Subcutaneous adipose tissue (tissue), 4 donors: ENCODE data around the gene BHLHE23. TPM values are rescaled to one million over a fixed set of nuclear protein-coding genes. Genes with fewer than 3 reads are reported as not detected.

Experiments
- total RNA-seq, 4 donors: library from RNA; depleted of rRNA; stranded (reverse); fragments of >200 nt; gene quantifications; one replicate each; pipeline ENCODE4 v1.1.0, GENCODE V29; 2016
- TF ChIP-seq, protein P1 (sequence below): fragments of 450-650 bp; IDR thresholded peaks from one replicate; pipeline ENCODE4 v1.5.1; 2016; ENCODE audit warnings: low read depth, mild to moderate bottlenecking, control low read depth, antibody characterized with exemption, moderate library complexity

BHLHE23 gene
- total RNA-seq, 4 donors from 2014 or later = not detected

DNA sequence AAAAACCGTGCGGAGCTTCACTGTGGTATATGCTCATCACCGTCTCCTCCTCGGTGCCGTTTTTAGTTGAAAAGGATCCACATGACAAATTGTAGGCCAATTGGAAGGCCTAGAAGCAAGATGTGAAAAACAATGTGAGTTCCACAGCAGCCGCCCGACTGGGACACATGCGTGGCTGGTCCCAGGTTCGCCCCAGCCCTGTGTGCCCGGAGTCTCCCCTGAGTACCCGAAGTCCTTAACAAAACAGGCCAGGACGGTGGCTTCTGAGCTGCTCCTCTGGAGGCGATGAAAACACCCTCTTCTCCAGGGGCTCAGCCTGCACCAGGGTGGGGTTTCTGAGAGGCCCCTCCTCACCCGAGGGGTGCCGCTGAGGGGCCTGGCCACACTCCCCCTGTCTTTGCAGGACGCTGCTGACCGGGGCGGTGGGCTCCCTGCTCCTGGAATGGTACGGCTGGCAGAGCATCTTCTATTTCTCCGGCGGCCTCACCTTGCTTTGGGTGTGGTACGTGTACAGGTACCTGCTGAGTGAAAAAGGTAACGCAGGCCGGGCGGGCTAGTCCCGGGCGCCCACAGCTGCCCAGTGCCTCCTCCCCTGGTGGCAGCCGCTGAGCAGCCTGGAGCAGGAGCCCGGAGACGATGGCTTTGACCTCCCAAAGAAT, 44.4 kb downstream of the BHLHE23 start:
- TF ChIP-seq, protein P1, sequence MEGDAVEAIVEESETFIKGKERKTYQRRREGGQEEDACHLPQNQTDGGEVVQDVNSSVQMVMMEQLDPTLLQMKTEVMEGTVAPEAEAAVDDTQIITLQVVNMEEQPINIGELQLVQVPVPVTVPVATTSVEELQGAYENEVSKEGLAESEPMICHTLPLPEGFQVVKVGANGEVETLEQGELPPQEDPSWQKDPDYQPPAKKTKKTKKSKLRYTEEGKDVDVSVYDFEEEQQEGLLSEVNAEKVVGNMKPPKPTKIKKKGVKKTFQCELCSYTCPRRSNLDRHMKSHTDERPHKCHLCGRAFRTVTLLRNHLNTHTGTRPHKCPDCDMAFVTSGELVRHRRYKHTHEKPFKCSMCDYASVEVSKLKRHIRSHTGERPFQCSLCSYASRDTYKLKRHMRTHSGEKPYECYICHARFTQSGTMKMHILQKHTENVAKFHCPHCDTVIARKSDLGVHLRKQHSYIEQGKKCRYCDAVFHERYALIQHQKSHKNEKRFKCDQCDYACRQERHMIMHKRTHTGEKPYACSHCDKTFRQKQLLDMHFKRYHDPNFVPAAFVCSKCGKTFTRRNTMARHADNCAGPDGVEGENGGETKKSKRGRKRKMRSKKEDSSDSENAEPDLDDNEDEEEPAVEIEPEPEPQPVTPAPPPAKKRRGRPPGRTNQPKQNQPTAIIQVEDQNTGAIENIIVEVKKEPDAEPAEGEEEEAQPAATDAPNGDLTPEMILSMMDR = no peak

DNA sequence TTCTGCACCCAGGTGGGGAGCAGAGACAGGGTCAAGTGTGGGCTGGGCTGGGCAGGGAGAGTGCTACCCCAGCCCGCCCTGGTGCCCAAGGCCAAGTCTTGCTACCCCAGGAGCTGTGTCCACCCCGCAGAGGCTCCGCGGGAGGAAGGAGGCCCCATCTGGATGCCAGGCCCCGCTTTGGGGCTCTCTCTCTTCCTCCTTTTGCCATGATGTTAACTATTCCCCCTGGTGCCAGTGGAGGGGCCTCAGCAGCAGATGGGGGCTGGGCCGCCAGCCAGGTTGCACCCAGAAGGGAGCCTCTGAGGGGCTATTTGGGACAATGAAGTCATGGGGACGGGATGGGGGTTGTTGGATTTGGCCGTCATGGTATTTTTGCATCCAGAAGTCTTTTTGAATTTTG, 45.0 kb downstream of the BHLHE23 start:
- TF ChIP-seq, protein P1 = no peak

DNA sequence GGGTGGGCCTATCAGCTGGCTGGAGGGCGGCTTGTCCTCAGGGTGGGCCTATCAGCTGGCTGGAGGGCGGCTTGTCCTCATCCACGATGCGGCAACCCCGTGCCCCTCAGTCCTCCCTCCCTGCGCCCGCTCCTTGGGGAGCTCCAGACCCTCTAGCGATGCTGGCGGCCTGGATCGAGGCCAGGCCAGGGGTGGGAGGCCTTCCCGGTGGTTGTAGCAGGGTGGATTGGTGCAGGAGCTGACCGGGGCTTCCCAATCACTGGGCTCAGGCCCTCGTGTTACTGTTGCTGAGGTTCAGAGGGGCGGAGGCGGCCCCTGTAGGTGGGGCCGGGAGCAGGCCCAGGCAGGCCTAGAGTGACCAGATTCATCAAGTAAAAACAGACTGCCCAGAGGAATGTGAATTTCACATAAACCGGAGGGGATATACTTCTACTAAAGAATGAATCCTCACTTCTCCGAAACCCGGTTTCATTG, 45.4 kb downstream of the BHLHE23 start:
- TF ChIP-seq, protein P1 = no peak

DNA sequence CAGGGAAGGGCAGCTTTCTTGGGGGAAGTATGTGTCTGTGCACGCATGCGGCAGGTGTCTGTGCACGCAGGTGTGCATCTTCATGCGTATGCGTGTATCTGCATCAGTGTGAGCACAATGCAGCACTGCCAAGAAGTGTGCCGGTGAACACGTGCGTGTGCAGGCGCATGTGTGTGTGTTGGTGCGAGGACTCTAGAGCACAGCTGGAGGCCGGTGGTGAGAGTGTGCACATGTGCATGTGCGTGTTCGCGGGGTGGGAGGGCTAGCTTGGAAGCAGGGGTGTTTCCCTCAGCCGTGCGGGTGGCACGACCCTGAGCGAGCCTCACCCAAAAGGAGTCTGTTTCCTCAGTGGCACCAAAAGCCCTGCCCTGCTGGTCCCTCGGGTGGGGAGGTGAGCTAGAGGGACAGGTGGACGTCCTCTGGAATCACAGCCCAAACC, 46.7 kb downstream of the BHLHE23 start:
- TF ChIP-seq, protein P1 = no peak

DNA sequence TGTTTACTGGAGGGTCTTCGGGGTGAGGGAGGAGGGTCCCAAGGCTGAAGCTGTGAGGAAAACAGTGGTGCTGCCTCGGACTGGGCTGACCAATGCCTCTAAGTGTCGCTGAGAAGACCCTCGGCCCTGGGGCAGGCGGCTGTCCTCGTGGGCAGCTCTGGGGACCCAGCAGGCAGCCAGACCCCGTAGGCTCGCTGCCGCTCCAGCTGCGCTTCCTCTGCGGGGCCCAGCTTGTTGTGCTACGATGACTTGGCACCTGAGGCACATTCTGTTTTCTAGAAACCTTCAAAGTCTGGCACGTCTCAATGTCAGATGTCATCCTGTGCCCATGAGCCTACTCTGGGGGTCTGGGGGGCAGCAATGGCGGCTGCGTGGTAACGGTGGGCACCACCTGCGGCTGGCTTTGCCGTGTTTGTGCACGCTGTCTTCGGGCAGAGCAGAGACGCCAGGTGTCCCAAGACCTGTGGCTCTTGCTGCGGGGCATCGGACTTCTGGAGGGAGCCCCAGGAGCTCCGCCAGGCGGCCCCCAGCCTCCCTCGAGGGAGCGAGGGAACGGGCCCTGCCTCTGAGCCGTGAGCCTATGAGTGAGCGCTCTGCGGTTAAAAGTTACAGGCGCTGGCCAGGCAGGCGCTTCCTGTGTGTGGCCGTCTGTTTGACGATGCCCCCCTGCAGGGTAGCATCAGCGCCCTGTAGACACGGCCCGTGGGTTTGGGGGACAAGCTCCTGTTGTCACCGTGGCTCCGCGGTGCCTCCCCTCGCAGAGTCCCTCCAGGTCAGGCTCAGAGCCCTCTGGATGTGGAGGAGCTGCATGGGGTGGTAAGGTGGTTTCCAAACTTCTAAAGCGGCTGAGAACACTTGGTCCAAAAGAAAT, 47.4 kb downstream of the BHLHE23 start:
- TF ChIP-seq, protein P1 = no peak

DNA sequence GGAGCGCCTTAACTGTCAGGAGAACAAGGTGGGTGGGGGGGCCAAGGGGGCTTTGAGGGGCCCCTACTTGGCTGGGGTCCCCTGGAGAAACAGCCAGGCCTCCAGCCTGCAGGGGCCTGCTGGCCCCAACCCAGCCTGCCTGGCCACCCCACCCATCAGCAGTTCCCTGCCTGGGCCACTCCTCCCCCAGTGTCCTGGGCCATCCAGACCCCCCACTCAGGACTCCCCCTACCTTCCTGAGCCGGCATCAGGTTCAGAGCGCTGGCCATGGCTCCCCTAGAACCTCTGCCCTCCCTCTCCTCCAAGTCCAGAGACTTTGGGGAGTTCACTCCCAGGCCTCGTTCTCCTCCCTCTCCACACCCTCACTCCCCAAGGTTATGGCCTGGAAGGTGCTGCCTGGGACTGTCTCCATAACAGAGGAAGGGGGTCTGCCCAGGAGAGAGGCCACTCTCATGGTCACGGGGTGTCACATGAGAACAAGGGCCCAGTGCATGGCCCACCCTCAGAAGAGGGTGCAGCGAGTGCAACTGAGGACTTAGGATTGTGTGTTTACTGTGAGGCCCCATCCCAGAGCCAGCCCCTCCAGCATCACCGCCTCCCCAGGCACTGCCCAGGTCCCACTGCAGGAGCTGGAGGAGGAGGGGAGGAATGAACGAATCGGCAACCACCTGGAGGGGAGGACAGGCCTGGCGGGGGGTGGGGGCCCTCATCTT, 48.2 kb downstream of the BHLHE23 start:
- TF ChIP-seq, protein P1 = no peak
